Panc1 (cell line): Measurements from ENCODE around the gene BASP1. TPM values are rescaled to one million over a fixed set of nuclear protein-coding genes. Genes with fewer than 3 reads are reported as not detected.

Source experiments
- ATAC-seq: fragments of 200-7000 bp; cut with Tn5 transposase; 2 replicates; pipeline ENCODE4 v1.9.1; 2020; ENCODE audit warnings: mild to moderate bottlenecking, moderate library complexity
- BruUV-seq: library from RNA; stranded (reverse); fragments of 400-500 nt; replicated peaks from 2 replicates; lab custom pipeline; 2021; lab: Mats Ljungman, UMichigan
- CTCF ChIA-PET: fragments of 300-600 bp; sonication (Branson Sonifier 250); formaldehyde crosslinking; loops from one replicate; lab custom pipeline; 2022; ENCODE audit warnings: antibody characterized with exemption; lab: Charles Lee
- POLR2A ChIA-PET: fragments of 300-600 bp; sonication (Branson Sonifier 250); formaldehyde crosslinking; loops from one replicate; lab custom pipeline; 2022; ENCODE audit warnings: antibody characterized with exemption; lab: Charles Lee
- DNase-seq: peaks from one replicate; pipeline ENCODE4 v3.0.0-alpha.2; 2010; ENCODE audit warnings: low read depth, low spot score
- H3K27ac ChIP-seq: 2 replicates; pipeline ENCODE4 v1.5.1; 2011; ENCODE audit warnings: mild to moderate bottlenecking, low read length, inconsistent platforms
- H3K27me3 ChIP-seq: fragments of 200-500 bp; sonication (Bioruptor generic); 2 replicates; pipeline ENCODE4 v1.6.0; 2014; ENCODE audit warnings: low read length, inconsistent platforms; ENCODE audit not compliant: control insufficient read depth, insufficient read depth
- H3K36me3 ChIP-seq: fragments of 200-500 bp; sonication (Bioruptor generic); 2 replicates; pipeline ENCODE4 v1.5.1; 2014; ENCODE audit warnings: inconsistent platforms, mild to moderate bottlenecking, low read length, moderate library complexity; ENCODE audit not compliant: control insufficient read depth, insufficient read depth
- H3K4me1 ChIP-seq: 2 replicates; pipeline ENCODE4 v1.5.1; 2011; ENCODE audit warnings: inconsistent platforms, mild to moderate bottlenecking, low read length, moderate library complexity; ENCODE audit not compliant: control insufficient read depth, insufficient read depth
- H3K4me3 ChIP-seq, 2 experiments: 2 replicates each; pipeline ENCODE4 v1.5.1; 2011 to 2012; ENCODE audit warnings: low read depth in 2 of 2, low read length in 2 of 2, mild to moderate bottlenecking in 2 of 2, inconsistent platforms in 1 of 2, moderate library complexity in 1 of 2
- H3K9me3 ChIP-seq: fragments of 200-500 bp; sonication (Bioruptor generic); 2 replicates; pipeline ENCODE4 v1.5.1; 2014; ENCODE audit warnings: low read depth, mild to moderate bottlenecking, inconsistent platforms, low read length, moderate library complexity; ENCODE audit not compliant: control insufficient read depth, insufficient read depth
- POLR2AphosphoS5 ChIP-seq: IDR thresholded peaks from 2 replicates; pipeline ENCODE4 v1.6.1; 2012; ENCODE audit warnings: mild to moderate bottlenecking, low read depth, low read length, moderate library complexity
- SIN3A ChIP-seq: IDR thresholded peaks from 2 replicates; pipeline ENCODE4 v1.6.1; 2012; ENCODE audit warnings: low read depth, mild to moderate bottlenecking, low read length, moderate library complexity, borderline replicate concordance; ENCODE audit not compliant: insufficient read depth
- TCF7L2 ChIP-seq: IDR thresholded peaks from 2 replicates; pipeline ENCODE4 v1.6.1; 2011; ENCODE audit warnings: mild to moderate bottlenecking, low read depth, low read length, inconsistent platforms
- in situ Hi-C: cut with HindIII; loops from 2 replicates; pipeline ENCODE4 v1.10.0; 2016; ENCODE audit warnings: low sequenced_read_pairs, low pct_unique_long_range_greater_than_20kb
- intact Hi-C: fragments of 100-400 bp; cut with micrococcal nuclease; formaldehyde crosslinking; loops from one replicate; pipeline ENCODE4 v1.10.0; 2022; ENCODE audit not compliant: unreplicated experiment
- total RNA-seq: library from RNA; stranded (reverse); gene quantifications from one replicate; pipeline ENCODE4 v1.2.1, GENCODE V29; 2021; ENCODE audit not compliant: unreplicated experiment
- TF ChIP-seq, protein P1 (sequence below): fragments of 450-650 bp; IDR thresholded peaks from 2 replicates; pipeline ENCODE4 v1.5.1; 2017; ENCODE audit warnings: mild to moderate bottlenecking
- TF ChIP-seq, protein P2 (sequence below), 2 experiments: IDR thresholded peaks; 2 replicates each; pipeline ENCODE4 v1.6.1; 2011 to 2012; ENCODE audit warnings: low read depth in 2 of 2, control low read depth in 1 of 2, low read length in 1 of 2, mild to moderate bottlenecking in 1 of 2, moderate library complexity in 1 of 2; ENCODE audit not compliant: insufficient read depth in 1 of 2

The BASP1 gene
- total RNA-seq, 1 experiment from 2014 or later = 217 TPM

DNA sequence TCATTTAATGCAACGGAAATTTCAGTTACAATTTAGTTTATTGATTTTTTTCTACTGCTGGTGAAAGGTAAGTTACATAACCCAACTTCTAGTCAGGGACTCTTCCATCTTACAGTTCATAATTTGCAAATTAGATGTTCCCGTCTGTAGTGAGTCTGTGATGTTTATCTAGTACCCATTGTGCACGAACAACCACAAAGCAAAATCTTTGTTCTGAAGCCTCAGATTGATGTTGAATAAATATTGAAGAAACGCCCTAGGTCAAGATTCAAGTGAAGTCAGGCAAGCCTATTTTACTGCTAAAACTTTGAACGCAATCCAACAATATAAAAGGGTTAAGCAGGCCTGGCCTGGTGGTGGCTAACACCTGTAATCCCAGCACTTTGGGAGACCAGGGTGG lies 43.1 kb downstream of the BASP1 start:
- CTCF ChIA-PET = no interaction called here

DNA sequence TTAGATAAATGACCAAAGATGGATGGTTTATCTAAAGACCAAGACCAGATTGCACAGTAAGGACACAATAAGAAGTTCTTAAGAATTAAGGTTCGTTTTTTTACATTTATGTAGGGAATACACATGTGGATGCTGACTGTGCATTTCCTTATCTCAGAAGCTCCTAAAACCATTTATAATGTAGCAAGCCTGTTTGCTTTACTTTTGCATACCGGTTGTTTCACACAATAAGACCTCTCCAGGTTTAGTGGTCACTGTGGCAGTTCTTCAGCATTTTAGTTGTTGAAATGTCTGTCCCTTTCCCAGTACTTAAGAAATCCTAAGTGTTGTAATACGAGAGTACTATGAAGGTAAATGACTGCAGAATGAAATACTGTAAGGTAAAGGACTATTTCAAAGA lies 43.6 kb downstream of the BASP1 start:
- DNase-seq (no peak), ATAC-seq (no peak)
- Histone ChIP-seq H3K4me3 (no peak overlapping the region), H3K27me3 (no peaks in the 10 kb centered on the region), H3K27ac (no peak overlapping the region), H3K9me3 (peaks cover 6% of the 10 kb centered on the region; the same call in 1 of the 2 replicates), H3K4me1 (peaks cover 40% of the 10 kb centered on the region), H3K36me3 (peaks cover 3% of the 10 kb centered on the region; the same call in 1 of the 2 replicates)
- in situ Hi-C loops = no loop called here
- POLR2A ChIA-PET = no interaction called here
- CTCF ChIA-PET = no interaction called here
- intact Hi-C loops = no loop called here
- BruUV-seq = no TSS peak
- TF ChIP-seq, protein P1, sequence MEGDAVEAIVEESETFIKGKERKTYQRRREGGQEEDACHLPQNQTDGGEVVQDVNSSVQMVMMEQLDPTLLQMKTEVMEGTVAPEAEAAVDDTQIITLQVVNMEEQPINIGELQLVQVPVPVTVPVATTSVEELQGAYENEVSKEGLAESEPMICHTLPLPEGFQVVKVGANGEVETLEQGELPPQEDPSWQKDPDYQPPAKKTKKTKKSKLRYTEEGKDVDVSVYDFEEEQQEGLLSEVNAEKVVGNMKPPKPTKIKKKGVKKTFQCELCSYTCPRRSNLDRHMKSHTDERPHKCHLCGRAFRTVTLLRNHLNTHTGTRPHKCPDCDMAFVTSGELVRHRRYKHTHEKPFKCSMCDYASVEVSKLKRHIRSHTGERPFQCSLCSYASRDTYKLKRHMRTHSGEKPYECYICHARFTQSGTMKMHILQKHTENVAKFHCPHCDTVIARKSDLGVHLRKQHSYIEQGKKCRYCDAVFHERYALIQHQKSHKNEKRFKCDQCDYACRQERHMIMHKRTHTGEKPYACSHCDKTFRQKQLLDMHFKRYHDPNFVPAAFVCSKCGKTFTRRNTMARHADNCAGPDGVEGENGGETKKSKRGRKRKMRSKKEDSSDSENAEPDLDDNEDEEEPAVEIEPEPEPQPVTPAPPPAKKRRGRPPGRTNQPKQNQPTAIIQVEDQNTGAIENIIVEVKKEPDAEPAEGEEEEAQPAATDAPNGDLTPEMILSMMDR = no peak
- TF ChIP-seq POLR2AphosphoS5 (peak; percentile 16; the same call in 1 of the 2 replicates), SIN3A (no peak), TCF7L2 (no peak)
- TF ChIP-seq, protein P2, sequence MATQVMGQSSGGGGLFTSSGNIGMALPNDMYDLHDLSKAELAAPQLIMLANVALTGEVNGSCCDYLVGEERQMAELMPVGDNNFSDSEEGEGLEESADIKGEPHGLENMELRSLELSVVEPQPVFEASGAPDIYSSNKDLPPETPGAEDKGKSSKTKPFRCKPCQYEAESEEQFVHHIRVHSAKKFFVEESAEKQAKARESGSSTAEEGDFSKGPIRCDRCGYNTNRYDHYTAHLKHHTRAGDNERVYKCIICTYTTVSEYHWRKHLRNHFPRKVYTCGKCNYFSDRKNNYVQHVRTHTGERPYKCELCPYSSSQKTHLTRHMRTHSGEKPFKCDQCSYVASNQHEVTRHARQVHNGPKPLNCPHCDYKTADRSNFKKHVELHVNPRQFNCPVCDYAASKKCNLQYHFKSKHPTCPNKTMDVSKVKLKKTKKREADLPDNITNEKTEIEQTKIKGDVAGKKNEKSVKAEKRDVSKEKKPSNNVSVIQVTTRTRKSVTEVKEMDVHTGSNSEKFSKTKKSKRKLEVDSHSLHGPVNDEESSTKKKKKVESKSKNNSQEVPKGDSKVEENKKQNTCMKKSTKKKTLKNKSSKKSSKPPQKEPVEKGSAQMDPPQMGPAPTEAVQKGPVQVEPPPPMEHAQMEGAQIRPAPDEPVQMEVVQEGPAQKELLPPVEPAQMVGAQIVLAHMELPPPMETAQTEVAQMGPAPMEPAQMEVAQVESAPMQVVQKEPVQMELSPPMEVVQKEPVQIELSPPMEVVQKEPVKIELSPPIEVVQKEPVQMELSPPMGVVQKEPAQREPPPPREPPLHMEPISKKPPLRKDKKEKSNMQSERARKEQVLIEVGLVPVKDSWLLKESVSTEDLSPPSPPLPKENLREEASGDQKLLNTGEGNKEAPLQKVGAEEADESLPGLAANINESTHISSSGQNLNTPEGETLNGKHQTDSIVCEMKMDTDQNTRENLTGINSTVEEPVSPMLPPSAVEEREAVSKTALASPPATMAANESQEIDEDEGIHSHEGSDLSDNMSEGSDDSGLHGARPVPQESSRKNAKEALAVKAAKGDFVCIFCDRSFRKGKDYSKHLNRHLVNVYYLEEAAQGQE (IDR thresholded peaks at IDR 0.05; ENCODE audit: insufficient read depth in 1 of 2, low read depth in 2 of 2, low read length in 1 of 2) = no peak

More for the DNA sequence above, 43.1 kb downstream of the BASP1 start:
- H3K9me3 ChIP-seq = peaks cover 6% of the 10 kb centered on the region; the same call in 1 of the 2 replicates
- peaks cover 44% of the 10 kb centered on the region for H3K4me1 ChIP-seq
- no peak for TF ChIP-seq TCF7L2
- TF ChIP-seq POLR2AphosphoS5 = no peak
- no peak for TF ChIP-seq SIN3A
- TF ChIP-seq, protein P1 = no peak
- TF ChIP-seq, protein P2 (IDR thresholded peaks at IDR 0.05; ENCODE audit: insufficient read depth in 1 of 2, low read depth in 2 of 2, low read length in 1 of 2) = no peak
- H3K27ac ChIP-seq = no peak overlapping the region
- no TSS peak for BruUV-seq
- POLR2A ChIA-PET = no interaction called here
- ATAC-seq (no peak), DNase-seq (no peak)
- intact Hi-C loops (no loop called here), in situ Hi-C loops (no loop called here)
- no peaks in the 10 kb centered on the region for H3K27me3 ChIP-seq
- H3K4me3 ChIP-seq = no peak overlapping the region
- peaks cover 3% of the 10 kb centered on the region; the same call in 1 of the 2 replicates for H3K36me3 ChIP-seq
